Hepatocyte (in vitro differentiated cells): ENCODE results near the gene GJA10. TPM values are rescaled to one million over a fixed set of nuclear protein-coding genes. Genes with fewer than 3 reads are reported as not detected.

ENCODE experiments used
- DNase-seq: peaks from one replicate; pipeline ENCODE4 v3.0.0-alpha.2; 2016; ENCODE audit warnings: low spot score
- H2AFZ ChIP-seq: fragments of 200-600 bp; sonication (generic); 2 replicates; pipeline ENCODE4 v1.6.0; 2016; ENCODE audit warnings: antibody characterized with exemption, mild to moderate bottlenecking
- H3K27ac ChIP-seq: fragments of 200-600 bp; sonication (generic); 2 replicates; pipeline ENCODE4 v1.5.1; 2016; ENCODE audit warnings: mild to moderate bottlenecking
- H3K27me3 ChIP-seq: fragments of 200-600 bp; sonication (generic); 2 replicates; pipeline ENCODE4 v1.6.1; 2016
- H3K36me3 ChIP-seq: fragments of 200-600 bp; sonication (generic); replicated peaks from 2 replicates; pipeline ENCODE4 v1.5.1; 2016; ENCODE audit warnings: low read depth; ENCODE audit not compliant: insufficient read depth
- H3K4me1 ChIP-seq: fragments of 200-600 bp; sonication (generic); 2 replicates; pipeline ENCODE4 v1.5.1; 2016; ENCODE audit warnings: mild to moderate bottlenecking, moderate library complexity; ENCODE audit not compliant: insufficient read depth
- H3K4me2 ChIP-seq: fragments of 200-600 bp; sonication (generic); 2 replicates; pipeline ENCODE4 v1.6.0; 2016
- H3K4me3 ChIP-seq: fragments of 200-600 bp; sonication (generic); 2 replicates; pipeline ENCODE4 v1.5.1; 2016; ENCODE audit warnings: mild to moderate bottlenecking
- H3K79me2 ChIP-seq: fragments of 200-600 bp; sonication (generic); 2 replicates; pipeline ENCODE4 v1.6.0; 2017; ENCODE audit warnings: mild to moderate bottlenecking
- H3K9me2 ChIP-seq: fragments of 200-600 bp; sonication (generic); replicated peaks from 2 replicates; pipeline ENCODE4 v1.6.0; 2017; ENCODE audit warnings: mild to moderate bottlenecking; ENCODE audit not compliant: insufficient read depth
- H3K9me3 ChIP-seq: fragments of 200-600 bp; sonication (generic); 2 replicates; pipeline ENCODE4 v1.5.1; 2016; ENCODE audit warnings: low read depth, mild to moderate bottlenecking
- H4K20me1 ChIP-seq: fragments of 200-600 bp; sonication (generic); 2 replicates; pipeline ENCODE4 v1.6.0; 2016; ENCODE audit warnings: mild to moderate bottlenecking; ENCODE audit not compliant: insufficient read depth, poor library complexity, severe bottlenecking
- CTCF ChIP-seq: fragments of 200-600 bp; sonication (generic); IDR thresholded peaks from 2 replicates; pipeline ENCODE4 v1.5.1; 2016; ENCODE audit warnings: antibody characterized with exemption, mild to moderate bottlenecking; ENCODE audit not compliant: poor library complexity
- EZH2 ChIP-seq: fragments of 200-600 bp; sonication (generic); IDR thresholded peaks from 2 replicates; pipeline ENCODE4 v1.6.1; 2016; ENCODE audit warnings: antibody characterized with exemption, mild to moderate bottlenecking, borderline replicate concordance
- EZH2phosphoT487 ChIP-seq: fragments of 200-600 bp; sonication (generic); IDR thresholded peaks from one replicate; pipeline ENCODE4 v1.6.1; 2018; ENCODE audit warnings: antibody characterized with exemption, mild to moderate bottlenecking, low read depth, moderate library complexity; ENCODE audit not compliant: unreplicated experiment, severe bottlenecking
- WGBS: methylation state at CpG from one replicate; pipeline ENCODE4 v1.1.6; 2016; ENCODE audit warnings: low lambda C conversion rate; ENCODE audit errors: missing lambda C conversion rate; 5-methylcytosine and 5-hydroxymethylcytosine counted together
- polyA plus RNA-seq: library from polyadenylated mRNA; unstranded; fragments of >200 nt; fragmentation: Nextera tagmentation; extraction: Ambion mirVana; gene quantifications from 2 replicates; pipeline ENCODE4 v1.2.1, GENCODE V29; 2016
- total RNA-seq: library from RNA; depleted of rRNA; stranded (reverse); fragments of >200 nt; gene quantifications from 2 replicates; pipeline ENCODE4 v1.2.3, GENCODE V29; 2014

GJA10 gene
- total and polyA plus RNA-seq, 2 experiments from 2014 or later, result not detected

GRCh38 chr6:89910902-89911240 is 16.6 kb downstream of the GJA10 start:
- H3K79me2 ChIP-seq, result no peaks in the 10 kb centered on the region
- no peak overlapping the region for H3K4me2 ChIP-seq
- no peaks in the 10 kb centered on the region for H4K20me1 ChIP-seq
- no peaks in the 10 kb centered on the region for H3K27me3 ChIP-seq
- H3K36me3 ChIP-seq, result no peaks in the 10 kb centered on the region
- H3K9me3 ChIP-seq, result no peaks in the 10 kb centered on the region
- no peaks in the 10 kb centered on the region for H3K9me2 ChIP-seq
- no peak overlapping the region for H2AFZ ChIP-seq
- H3K4me1 ChIP-seq, result no peaks in the 10 kb centered on the region
- H3K4me3 ChIP-seq, result no peak overlapping the region
- TF ChIP-seq CTCF, result no peak
- no CpG with 5 or more reads among the region's 1 CpG for WGBS
- no peak overlapping the region for H3K27ac ChIP-seq
- DNase-seq, result no peak

- H4K20me1 ChIP-seq, result no peaks in the 10 kb centered on the region
- no peaks in the 10 kb centered on the region for H3K9me3 ChIP-seq
- H3K27me3 ChIP-seq, result no peaks in the 10 kb centered on the region
- WGBS, result 98% methylated on average over 3 of the region's 3 CpGs
- H3K4me1 ChIP-seq, result no peaks in the 10 kb centered on the region
- H3K27ac ChIP-seq, result no peak overlapping the region
- TF ChIP-seq EZH2, result no peak
- no peak for TF ChIP-seq CTCF
- TF ChIP-seq EZH2phosphoT487, result no peak
- H3K4me2 ChIP-seq, result no peak overlapping the region
- no peaks in the 10 kb centered on the region for H3K36me3 ChIP-seq
- DNase-seq, result no peak
- H3K79me2 ChIP-seq, result no peaks in the 10 kb centered on the region
- no peak overlapping the region for H3K4me3 ChIP-seq
- H2AFZ ChIP-seq, result no peak overlapping the region
- H3K9me2 ChIP-seq, result no peaks in the 10 kb centered on the region
Observed at GRCh38 chr6:89916136-89916920, 22.1 kb downstream of the GJA10 start.

DNA sequence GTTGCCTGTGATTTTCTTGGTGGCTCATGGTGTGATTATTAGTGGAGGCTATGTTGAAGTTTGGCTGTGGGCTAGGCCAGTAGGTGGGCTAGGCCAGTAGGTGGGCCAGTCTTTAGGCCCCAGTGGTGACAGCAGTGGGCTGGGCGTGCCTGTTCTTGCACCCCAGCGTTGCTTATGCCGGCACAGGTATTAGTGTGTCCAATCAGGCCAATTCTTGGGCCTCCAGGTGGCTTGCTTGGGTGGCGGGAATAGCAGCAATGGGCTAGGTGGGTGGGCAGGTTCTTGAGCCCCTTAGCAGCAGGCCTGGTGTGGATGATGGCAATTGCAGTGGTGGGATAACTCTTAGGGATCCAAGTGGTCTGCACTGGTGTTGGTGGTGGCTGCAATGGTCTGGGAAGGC is 22.9 kb downstream of the GJA10 start:
- WGBS, result 100% methylated on average over 4 of the region's 4 CpGs
- H4K20me1 ChIP-seq, result no peaks in the 10 kb centered on the region
- no peak for DNase-seq

DNA sequence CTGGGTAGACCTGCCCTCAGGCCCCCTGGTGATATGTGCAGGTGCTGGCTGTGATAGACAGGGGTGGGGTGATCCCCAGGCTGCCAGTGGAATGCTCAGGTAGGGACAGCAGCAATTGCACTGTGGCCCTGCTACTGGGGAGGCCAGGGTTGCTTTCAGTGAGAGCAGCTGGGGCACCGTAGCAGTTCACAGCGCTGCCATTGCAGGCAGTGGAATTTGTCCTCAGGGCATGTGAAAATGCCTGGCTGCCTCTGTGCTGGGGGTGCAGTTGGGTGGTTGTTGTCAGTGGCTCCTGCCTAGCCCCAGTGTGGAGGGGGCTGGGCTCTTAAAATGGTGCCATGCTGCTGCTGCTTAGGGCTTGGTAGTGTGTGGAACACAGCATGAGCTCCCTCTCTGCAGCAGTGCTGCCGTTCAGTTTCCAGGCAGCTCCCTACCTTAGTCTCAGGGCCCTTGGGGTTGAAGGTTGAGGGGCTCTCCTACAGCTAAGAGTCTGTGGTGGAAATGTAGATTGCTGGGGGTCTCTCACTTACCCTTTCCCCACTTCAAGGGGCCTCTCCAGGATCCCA is 23.6 kb downstream of the GJA10 start:
- Histone ChIP-seq H3K27ac (no peak overlapping the region), H3K27me3 (no peaks in the 10 kb centered on the region), H3K4me2 (no peak overlapping the region), H3K36me3 (no peaks in the 10 kb centered on the region), H3K79me2 (no peaks in the 10 kb centered on the region), H3K9me2 (no peaks in the 10 kb centered on the region), H4K20me1 (no peaks in the 10 kb centered on the region), H2AFZ (no peak overlapping the region), H3K4me1 (no peaks in the 10 kb centered on the region), H3K9me3 (no peaks in the 10 kb centered on the region), H3K4me3 (no peak overlapping the region)
- TF ChIP-seq CTCF (no peak), EZH2phosphoT487 (no peak), EZH2 (no peak)
- no peak for DNase-seq
- 58% methylated on average over 3 of the region's 3 CpGs for WGBS

More for the DNA sequence above, 22.9 kb downstream of the GJA10 start:
- Histone ChIP-seq H3K36me3 (no peaks in the 10 kb centered on the region), H3K9me3 (no peaks in the 10 kb centered on the region), H2AFZ (no peak overlapping the region), H3K4me3 (no peak overlapping the region), H3K27ac (no peak overlapping the region), H3K4me1 (no peaks in the 10 kb centered on the region), H3K9me2 (no peaks in the 10 kb centered on the region), H3K27me3 (no peaks in the 10 kb centered on the region), H3K79me2 (no peaks in the 10 kb centered on the region), H3K4me2 (no peak overlapping the region)
- TF ChIP-seq EZH2phosphoT487 (no peak), EZH2 (no peak)
